Erythroblast (primary cell): Measurements from ENCODE around the gene C1orf87.

ENCODE experiments used
- DNase-seq, 2 experiments: peaks; one replicate each; lab custom pipeline; 2025; lab: John Stamatoyannopoulos, UW
- GATA1 ChIP-seq: IDR thresholded peaks from 2 replicates; pipeline ENCODE4 v1.6.1; 2011; ENCODE audit warnings: low read depth, mild to moderate bottlenecking, control low read depth, low read length, moderate library complexity
- POLR2A ChIP-seq: IDR thresholded peaks from 2 replicates; pipeline ENCODE4 v1.6.1; 2011; ENCODE audit warnings: mild to moderate bottlenecking, low read length

Gene C1orf87

GRCh38 chr1:59997479-59998115, 76.0 kb downstream of the C1orf87 start:
- TF ChIP-seq POLR2A = no peak
- TF ChIP-seq GATA1 = no peak
- DNase-seq = no peak

DNA sequence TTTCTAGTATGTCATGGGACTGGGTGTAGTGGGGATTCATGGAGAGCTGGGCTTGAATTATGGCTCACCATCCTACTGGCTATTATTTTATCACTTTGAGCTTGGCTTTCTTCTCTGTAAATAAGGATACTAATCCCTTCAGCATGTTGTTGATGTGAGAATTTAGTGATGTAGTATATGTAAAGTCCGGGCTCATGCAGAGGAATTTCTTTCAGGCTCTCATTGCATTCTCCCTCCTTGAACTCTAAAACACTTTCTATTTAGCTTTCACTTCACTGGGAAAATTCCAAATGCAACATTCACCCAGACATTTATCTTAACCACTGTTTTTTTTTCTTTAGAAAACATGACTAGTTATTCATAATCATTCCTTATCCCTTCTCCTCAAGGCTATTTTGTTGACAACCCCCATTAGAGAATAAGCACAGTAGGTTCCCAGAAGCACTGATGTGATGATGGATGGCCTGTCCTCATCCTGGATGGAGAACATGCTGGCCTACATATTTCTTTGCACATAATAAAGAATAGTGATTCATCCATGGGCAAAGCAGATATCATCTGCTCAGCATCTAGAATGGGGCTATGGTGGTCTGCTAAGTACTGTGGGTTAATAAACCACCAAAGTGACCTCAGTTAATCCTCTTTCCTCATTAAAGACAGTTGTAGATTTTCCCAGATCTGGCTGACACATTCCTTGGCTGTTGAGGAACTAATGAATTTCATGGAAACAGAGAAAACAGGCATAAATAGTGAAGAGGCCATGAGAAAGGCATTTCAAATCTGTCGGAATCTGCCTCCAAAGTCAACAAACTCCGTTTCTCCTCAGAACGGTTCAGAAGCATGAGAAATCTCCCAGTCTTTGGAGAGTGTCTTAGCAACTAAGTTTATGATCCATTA, 79.0 kb downstream of the C1orf87 start:
- no peak for TF ChIP-seq POLR2A
- no peak for TF ChIP-seq GATA1
- DNase-seq = no peak

DNA sequence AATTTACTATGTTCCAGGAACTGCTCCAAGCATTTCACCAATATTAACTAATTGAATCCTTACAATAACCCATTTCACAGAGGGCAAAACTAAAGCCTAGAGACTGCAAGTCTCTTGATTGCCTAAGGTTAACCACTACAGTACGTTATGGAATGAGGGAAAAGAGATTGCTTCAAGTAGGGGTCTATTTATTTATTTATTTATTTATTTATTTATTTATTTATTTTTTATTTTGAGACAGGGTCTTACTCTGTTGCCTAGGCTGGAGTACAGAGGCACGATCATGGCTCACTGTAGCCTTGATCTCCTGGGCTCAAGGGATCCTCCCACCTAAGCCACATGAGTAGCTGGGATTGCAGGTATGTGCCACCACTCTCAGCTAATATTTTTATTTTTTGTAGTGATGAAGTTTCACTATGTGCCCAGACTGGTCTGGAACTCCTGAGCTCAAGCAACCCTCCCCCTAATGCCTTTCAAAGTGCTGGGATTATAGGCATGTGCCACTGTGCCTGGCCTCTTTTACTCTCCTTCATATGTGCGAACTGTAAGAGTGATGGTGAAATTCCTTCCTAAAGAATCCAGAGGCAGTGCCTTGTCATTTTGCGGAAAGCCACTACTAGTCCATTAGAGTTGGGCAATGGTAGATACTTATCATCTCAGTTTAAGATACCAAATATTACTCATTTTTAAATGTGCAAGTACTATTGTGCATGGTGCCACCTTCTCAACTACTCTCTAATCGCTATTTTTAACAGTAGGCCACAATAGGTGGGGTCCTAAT, 81.3 kb downstream of the C1orf87 start:
- no peak for DNase-seq
- TF ChIP-seq GATA1 (no peak), POLR2A (no peak)

DNA sequence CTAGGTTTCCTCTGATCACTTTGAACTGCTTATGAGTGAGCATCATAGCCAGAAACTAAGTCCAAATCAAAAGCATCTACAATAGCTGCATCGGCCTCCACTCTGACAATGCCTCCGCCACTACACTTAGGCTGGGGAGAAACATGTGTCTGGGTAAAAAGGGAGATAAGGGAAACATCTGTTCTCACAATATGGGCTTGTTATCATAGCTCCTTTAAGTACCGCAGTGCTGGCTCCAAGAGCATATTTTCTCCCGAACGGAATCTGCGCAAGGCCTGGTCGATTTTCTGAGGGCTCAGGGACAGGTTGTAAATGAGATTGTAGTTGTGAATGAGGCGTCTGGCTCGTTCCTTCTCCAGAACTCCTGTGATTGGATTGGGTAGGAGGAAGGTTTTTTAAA, 83.1 kb downstream of the C1orf87 start:
- TF ChIP-seq POLR2A (no peak), GATA1 (no peak)
- peak in 1 of 2 experiments; percentile 5 for DNase-seq

DNA sequence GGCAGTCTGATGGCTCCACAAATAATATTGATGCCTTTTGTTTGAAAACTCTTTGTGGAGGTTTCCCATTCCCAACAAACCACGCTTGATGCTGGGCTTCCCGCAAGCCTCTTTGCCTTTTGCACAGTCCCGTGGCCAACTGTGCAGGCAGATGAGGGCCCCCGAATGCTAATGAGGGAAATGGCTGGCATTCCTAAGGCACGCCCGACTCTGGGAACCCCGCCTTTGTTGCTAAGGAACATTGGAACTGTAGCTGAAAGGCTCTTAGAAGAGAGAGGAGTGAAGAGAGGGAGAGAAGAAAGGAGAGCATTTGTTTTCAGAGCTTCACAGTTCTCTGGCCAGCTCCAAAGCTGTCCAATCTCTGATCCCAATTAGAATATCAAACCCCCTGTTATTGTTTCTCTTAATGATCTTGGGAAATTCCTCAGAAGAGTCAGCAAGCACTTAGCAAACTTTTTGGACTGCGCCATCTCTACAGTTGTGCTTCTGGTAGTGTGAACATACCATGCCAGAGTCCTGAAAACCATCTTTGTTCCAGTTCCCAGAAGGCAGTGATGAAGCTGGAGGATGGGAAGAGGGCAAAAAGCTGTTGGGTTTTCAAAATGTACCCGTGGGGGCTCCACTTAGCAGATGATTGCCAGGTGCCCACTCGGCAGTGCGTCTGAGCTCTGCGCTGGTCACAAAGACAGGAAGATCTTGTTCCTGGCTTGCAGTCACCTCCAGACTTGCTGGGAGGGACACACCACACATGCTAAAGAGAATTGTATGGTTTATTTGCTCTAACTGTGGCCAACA, 86.9 kb downstream of the C1orf87 start:
- DNase-seq = no peak
- TF ChIP-seq GATA1 = no peak
- no peak for TF ChIP-seq POLR2A

DNA sequence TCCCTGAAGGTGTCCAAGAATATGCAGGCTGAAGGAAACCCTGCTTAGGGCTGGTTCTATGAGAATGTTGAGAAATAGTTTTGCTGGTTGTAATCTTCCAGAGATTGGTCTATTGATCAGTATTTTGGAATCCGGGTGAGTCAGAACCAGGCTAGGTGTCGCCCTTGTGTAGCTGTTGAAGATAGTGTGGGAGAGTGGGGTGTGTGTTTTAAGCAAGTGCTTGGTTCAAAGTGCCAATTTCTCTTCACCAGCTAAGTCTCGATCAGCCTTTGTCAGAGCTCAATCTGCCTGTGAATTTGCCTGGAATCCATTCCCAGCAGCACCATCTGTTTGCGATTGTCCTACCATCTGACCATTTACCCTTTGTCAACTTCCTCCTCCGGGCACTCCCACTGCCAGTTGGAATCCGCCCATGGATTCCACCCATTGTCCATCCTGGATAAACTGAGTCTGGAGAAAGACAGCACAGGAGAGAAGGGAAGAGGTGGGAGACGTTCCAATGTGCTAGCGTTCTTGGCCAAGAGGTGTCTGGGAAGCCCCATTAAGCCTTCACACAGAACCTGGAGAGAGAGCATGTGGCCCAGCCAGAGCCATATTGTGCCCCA, 87.6 kb downstream of the C1orf87 start:
- DNase-seq = no peak
- TF ChIP-seq GATA1 = no peak
- no peak for TF ChIP-seq POLR2A

- no peak for DNase-seq
- TF ChIP-seq POLR2A = no peak
- TF ChIP-seq GATA1 = no peak
Observed at GRCh38 chr1:59979666-59980065, 93.9 kb downstream of the C1orf87 start.

DNA sequence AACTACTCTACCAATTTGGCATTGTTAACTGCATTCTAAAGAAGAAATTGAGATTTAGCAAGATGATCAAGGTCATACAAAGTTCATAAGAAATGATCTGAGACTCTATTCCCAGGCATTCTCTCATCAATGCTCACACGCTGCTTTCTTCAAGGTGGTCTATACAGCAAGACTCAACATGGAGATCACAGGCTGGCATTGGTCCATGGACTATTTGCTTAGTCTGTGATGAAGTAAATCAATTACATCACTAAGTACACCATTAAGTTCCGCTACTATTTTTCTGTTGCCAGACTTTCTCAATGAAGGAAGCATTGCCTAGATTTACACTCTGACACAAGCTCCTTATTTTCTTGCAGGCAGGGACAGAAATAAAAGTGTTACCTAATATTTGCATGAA, 95.1 kb downstream of the C1orf87 start:
- TF ChIP-seq GATA1 (no peak), POLR2A (no peak)
- DNase-seq = no peak

- DNase-seq = no peak
- no peak for TF ChIP-seq POLR2A
- TF ChIP-seq GATA1 = no peak
Observed at GRCh38 chr1:59978026-59978425, 95.5 kb downstream of the C1orf87 start.

DNA sequence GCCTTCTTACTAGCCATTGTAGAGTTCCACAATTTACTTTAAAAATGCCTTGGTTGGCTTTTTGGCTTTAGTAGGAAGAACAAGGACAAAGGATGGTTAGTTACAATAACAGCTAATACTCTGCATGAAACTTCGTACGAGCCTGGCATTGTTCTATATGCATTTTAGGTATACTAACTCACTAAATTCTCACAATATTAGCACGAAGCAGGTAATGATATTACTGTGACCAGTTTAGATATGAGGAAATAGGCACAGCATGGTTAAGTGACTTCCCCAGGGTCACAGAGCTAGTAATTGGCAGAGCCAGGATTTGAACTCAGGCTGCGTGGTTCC, 96.5 kb downstream of the C1orf87 start:
- TF ChIP-seq GATA1 (no peak), POLR2A (no peak)
- no peak for DNase-seq

DNA sequence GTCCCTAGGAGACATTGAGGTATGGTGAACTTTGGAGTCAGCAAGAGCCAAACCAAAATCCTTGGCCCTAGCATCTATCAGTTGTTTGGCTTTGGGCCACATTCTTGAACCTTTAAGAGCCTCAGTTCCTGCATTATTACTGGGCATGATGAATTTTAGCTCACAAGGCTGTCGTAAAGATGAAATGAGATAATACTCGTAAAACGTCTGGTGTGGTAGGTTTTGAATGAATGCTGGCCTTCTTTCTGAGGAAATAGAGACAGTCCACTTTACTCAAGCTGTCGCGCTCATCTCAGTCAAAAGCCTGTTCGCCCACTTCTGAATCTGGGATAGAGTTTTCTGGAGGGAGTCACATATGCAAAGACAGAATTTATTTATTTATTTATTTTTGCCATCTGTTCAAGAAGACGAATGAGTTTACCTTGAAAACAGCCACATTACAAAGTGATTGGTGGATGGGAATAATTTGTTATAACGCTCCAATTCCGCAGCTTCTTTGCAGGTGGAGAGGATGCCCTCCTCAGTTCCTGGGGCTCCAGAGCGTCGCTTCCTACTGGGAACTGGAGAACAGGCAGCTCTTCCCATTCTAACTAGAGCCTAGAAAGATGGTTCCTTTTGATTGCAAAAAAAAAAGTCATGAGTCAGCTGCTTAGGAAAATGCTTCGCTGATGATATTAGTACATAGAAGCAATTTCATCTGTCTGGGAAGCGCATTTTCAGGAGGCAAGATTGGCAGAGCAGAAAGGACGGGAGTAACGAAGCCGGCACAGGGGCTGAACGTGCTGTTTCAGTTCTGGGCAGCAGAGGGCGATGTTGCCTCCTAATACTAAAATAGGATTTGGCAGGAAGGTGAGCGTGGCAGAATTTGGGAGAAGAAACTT, 97.1 kb downstream of the C1orf87 start:
- TF ChIP-seq POLR2A = no peak
- no peak for TF ChIP-seq GATA1
- peak; percentile 27 to 59 for DNase-seq

- no peak for DNase-seq
- TF ChIP-seq POLR2A (no peak), GATA1 (no peak)
Observed at GRCh38 chr1:59973719-59974118, 99.9 kb downstream of the C1orf87 start.
